Upper lobe of right lung (tissue), 1 donor: ENCODE data around the gene ITPK1. TPM values are rescaled to one million over a fixed set of nuclear protein-coding genes. Genes with fewer than 3 reads are reported as not detected.

ENCODE experiments used
- ATAC-seq: fragments of 200-7000 bp; cut with Tn5 transposase; one replicate; pipeline ENCODE4 v1.9.1; 2020; ENCODE audit warnings: mild to moderate bottlenecking, moderate library complexity
- DNase-seq: peaks from one replicate; pipeline ENCODE4 v3.0.0-alpha.2; 2020
- H3K27ac ChIP-seq: fragments of 200-600 bp; one replicate; pipeline ENCODE4 v1.8.0; 2022
- H3K27me3 ChIP-seq: fragments of 200-600 bp; one replicate; pipeline ENCODE4 v1.8.0; 2022; ENCODE audit warnings: mild to moderate bottlenecking
- H3K36me3 ChIP-seq: fragments of 200-600 bp; one replicate; pipeline ENCODE4 v1.8.0; 2022
- H3K4me1 ChIP-seq: fragments of 200-600 bp; one replicate; pipeline ENCODE4 v1.8.0; 2022
- H3K4me3 ChIP-seq: fragments of 200-600 bp; one replicate; pipeline ENCODE4 v1.8.0; 2022; ENCODE audit warnings: mild to moderate bottlenecking
- H3K9me3 ChIP-seq: fragments of 200-600 bp; one replicate; pipeline ENCODE4 v1.8.0; 2022
- CTCF ChIP-seq: fragments of 200-600 bp; IDR thresholded peaks from one replicate; pipeline ENCODE4 v1.8.0; 2022; ENCODE audit warnings: antibody characterized with exemption
- intact Hi-C: fragments of 100-400 bp; cut with DNase I; formaldehyde crosslinking; loops from one replicate; pipeline ENCODE4 v1.11.0; 2022
- total RNA-seq: library from RNA; stranded (reverse); fragmentation: NEBNext Ultra II Directional; extraction: Animal tissue kit (Norgen Biotek cat#: 25700); gene quantifications from one replicate; pipeline ENCODE4 v1.2.1, GENCODE V29; 2021
- donor health status: DM: no; HTN: yes; CAD: no; lungs with severe emphysema.

ITPK1 gene
- total RNA-seq, 1 donor from 2014 or later = 96.9 TPM

DNA sequence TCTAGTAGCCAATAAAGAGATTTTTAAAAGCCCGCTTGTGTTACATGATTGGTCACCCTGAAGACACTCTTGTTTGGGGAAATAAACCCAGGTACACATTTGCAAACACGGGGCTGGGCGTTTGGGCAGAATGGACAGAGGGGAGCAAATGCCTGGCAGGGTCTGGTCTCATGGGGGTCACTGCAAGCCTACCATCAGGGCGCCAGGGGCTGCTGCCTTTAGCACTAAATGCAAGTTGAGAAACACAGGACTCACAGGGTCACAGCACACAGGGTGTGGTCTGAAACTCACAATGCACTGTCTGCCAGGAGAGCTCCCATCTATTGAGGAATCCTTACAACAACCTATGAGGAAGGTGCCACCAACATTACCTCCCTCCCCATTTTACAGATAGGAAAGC, 130.2 kb downstream of the ITPK1 start:
- H3K27me3 ChIP-seq = no peaks in the 10 kb centered on the region
- H3K36me3 ChIP-seq = no peaks in the 10 kb centered on the region
- peaks cover 27% of the 10 kb centered on the region for H3K4me1 ChIP-seq
- no peak for ATAC-seq
- no peak overlapping the region for H3K4me3 ChIP-seq
- no peak for DNase-seq
- intact Hi-C loops = no loop called here
- H3K27ac ChIP-seq = peak overlapping the region; percentile 39
- no peak for TF ChIP-seq CTCF
- H3K9me3 ChIP-seq = no peaks in the 10 kb centered on the region

- DNase-seq = no peak
These were observed 130.8 kb downstream of the ITPK1 start for GRCh38 chr14:92984896-92985295.

GRCh38 chr14:92984082-92984788, 131.5 kb downstream of the ITPK1 start:
- Histone ChIP-seq H3K27ac (no peak overlapping the region), H3K4me3 (no peak overlapping the region), H3K27me3 (no peaks in the 10 kb centered on the region), H3K36me3 (no peaks in the 10 kb centered on the region), H3K9me3 (no peaks in the 10 kb centered on the region), H3K4me1 (peaks cover 27% of the 10 kb centered on the region)
- DNase-seq = no peak
- intact Hi-C loops = no loop called here
- peak; percentile 57 for ATAC-seq
- TF ChIP-seq CTCF = no peak

More at GRCh38 chr14:92984896-92985295, 130.8 kb downstream of the ITPK1 start:
- Histone ChIP-seq H3K4me1 (peaks cover 27% of the 10 kb centered on the region), H3K27ac (no peak overlapping the region), H3K4me3 (no peak overlapping the region), H3K9me3 (no peaks in the 10 kb centered on the region), H3K27me3 (no peaks in the 10 kb centered on the region), H3K36me3 (no peaks in the 10 kb centered on the region)
- no peak for ATAC-seq
- TF ChIP-seq CTCF = no peak
- intact Hi-C loops = no loop called here

- peaks cover 8% of the 10 kb centered on the region for H3K9me3 ChIP-seq
- H3K27ac ChIP-seq = no peak overlapping the region
- no peaks in the 10 kb centered on the region for H3K36me3 ChIP-seq
- DNase-seq (no peak), ATAC-seq (no peak)
- H3K4me1 ChIP-seq = peaks cover 27% of the 10 kb centered on the region
- no peak overlapping the region for H3K4me3 ChIP-seq
- no peaks in the 10 kb centered on the region for H3K27me3 ChIP-seq
- intact Hi-C loops = no loop called here
- TF ChIP-seq CTCF = no peak
These were observed 132.8 kb downstream of the ITPK1 start for GRCh38 chr14:92982956-92983355.

GRCh38 chr14:92981726-92982125, 134.0 kb downstream of the ITPK1 start:
- Histone ChIP-seq H3K27me3 (no peaks in the 10 kb centered on the region), H3K4me3 (no peak overlapping the region), H3K36me3 (peaks cover 5% of the 10 kb centered on the region), H3K9me3 (peaks cover 8% of the 10 kb centered on the region), H3K27ac (no peak overlapping the region), H3K4me1 (peaks cover 20% of the 10 kb centered on the region)
- ATAC-seq (no peak), DNase-seq (no peak)
- intact Hi-C loops = no loop called here
- TF ChIP-seq CTCF = no peak
